Measurements from ENCODE around the gene GRHPR.
A peak's percentile ranks its signal among the peaks of the same experiment; 100 is the strongest.

DNA sequence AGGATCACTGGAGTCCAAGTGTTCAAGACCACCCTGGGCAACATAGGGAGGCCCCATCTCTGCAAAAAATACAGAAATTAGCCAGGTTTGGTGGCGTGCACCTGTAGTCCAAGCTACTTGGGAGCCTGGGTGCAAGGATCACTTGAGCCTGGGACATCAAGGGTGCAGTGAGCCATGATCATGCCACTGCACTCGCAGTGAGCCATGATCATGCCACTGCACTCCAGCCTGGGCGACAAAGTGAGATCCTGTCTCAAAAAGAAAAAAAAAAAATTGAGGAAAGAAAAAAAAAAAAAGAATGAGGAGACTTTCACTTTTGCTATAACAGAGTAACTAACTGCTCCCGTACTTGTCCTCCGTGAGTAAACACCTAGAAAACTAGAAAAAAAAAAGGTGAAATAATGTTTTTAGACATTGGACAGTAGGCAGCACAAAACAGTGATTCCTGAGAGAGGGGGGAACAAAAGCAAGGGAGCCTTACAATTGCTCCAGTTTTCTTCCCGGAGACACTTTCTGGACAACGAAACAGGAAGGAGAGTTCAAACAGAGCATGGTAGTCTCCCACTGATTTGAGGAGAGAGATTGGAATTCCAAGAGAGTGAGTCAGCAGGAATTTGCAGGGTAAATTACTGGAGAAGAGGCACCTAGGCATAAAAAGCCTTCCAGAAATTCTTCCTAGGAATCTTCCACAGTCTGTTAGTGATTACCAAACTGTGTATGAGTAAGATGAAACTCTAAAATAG is 49.6 kb downstream of the GRHPR start:
- TF ChIP-seq CTCF (conservative IDR thresholded peaks at IDR 0.05; ENCODE audit: low read depth, low read length) (no peak), RAD21 (IDR thresholded peaks at IDR 0.05; ENCODE audit: low read length) (no peak), POLR2A (IDR thresholded peaks at IDR 0.05; ENCODE audit: low read depth, low read length) (no peak), RFX5 (IDR thresholded peaks at IDR 0.05; ENCODE audit: low read depth, low read length) (no peak), RCOR1 (IDR thresholded peaks at IDR 0.05; ENCODE audit: insufficient replicate concordance, low read length) (no peak), FOS (IDR thresholded peaks at IDR 0.05; ENCODE audit: low read depth, low read length) (no peak), CEBPB (IDR thresholded peaks at IDR 0.05; ENCODE audit: low read depth, low read length) (peak; percentile 11; the same call in 1 of the 2 replicates), MXI1 (IDR thresholded peaks at IDR 0.05; ENCODE audit: borderline replicate concordance, low read depth, low read length) (no peak), NFE2L2 (IDR thresholded peaks at IDR 0.05; ENCODE audit: low read depth, low read length) (peak; percentile 58; the same call in 1 of the 2 replicates), BHLHE40 (IDR thresholded peaks at IDR 0.05; ENCODE audit: low read depth, low read length) (no peak), MAFK (IDR thresholded peaks at IDR 0.05; ENCODE audit: low read depth, low read length) (0 out of 2 replicates have a peak, but pooled peaks have one; percentile 41), USF2 (IDR thresholded peaks at IDR 0.05; ENCODE audit: low read depth, low read length) (no peak), SMC3 (IDR thresholded peaks at IDR 0.05; ENCODE audit: low read depth, low read length) (no peak)
- TF ChIP-seq, protein P1, sequence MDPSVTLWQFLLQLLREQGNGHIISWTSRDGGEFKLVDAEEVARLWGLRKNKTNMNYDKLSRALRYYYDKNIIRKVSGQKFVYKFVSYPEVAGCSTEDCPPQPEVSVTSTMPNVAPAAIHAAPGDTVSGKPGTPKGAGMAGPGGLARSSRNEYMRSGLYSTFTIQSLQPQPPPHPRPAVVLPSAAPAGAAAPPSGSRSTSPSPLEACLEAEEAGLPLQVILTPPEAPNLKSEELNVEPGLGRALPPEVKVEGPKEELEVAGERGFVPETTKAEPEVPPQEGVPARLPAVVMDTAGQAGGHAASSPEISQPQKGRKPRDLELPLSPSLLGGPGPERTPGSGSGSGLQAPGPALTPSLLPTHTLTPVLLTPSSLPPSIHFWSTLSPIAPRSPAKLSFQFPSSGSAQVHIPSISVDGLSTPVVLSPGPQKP (IDR thresholded peaks at IDR 0.05; ENCODE audit: borderline replicate concordance, low read depth, low read length), result no peak
